Kidney (tissue), 14 donors: Measurements from ENCODE around the gene TNFAIP8. TPM values are rescaled to one million over a fixed set of nuclear protein-coding genes. Genes with fewer than 3 reads are reported as not detected.

Experiments
- DNase-seq, 5 donors: peaks; one replicate each; pipeline ENCODE4 v3.0.0-alpha.2; 2013 to 2020
- FAIRE-seq: peaks from 2 replicates; lab custom pipeline; 2012; peaks lifted over from hg19 to GRCh38; lab: Jason Lieb, UNC
- H3K27ac ChIP-seq, 2 donors: one replicate each; pipeline ENCODE4 v1.7.0; 2013; ENCODE audit warnings: low read depth in 2 of 2, low read length in 2 of 2, inconsistent platforms in 1 of 2
- H3K27me3 ChIP-seq: one replicate; pipeline ENCODE4 v1.7.1; 2013; ENCODE audit warnings: low read length, inconsistent platforms; ENCODE audit not compliant: control insufficient read depth, insufficient read depth
- H3K36me3 ChIP-seq, 3 donors: one replicate each; pipeline versions ENCODE4 v1.7.0 to v1.7.1; 2013; ENCODE audit warnings: low read length in 3 of 3, control low read depth in 1 of 3, inconsistent platforms in 1 of 3; ENCODE audit not compliant: insufficient read depth in 3 of 3, control insufficient read depth in 2 of 3
- H3K4me1 ChIP-seq, 3 donors: one replicate each; pipeline versions ENCODE4 v1.7.0 to v1.7.1; 2013; ENCODE audit warnings: low read length in 3 of 3, inconsistent platforms in 1 of 3, low read depth in 1 of 3; ENCODE audit not compliant: control insufficient read depth in 2 of 3, insufficient read depth in 2 of 3
- H3K4me3 ChIP-seq, 3 donors: one replicate each; pipeline versions ENCODE4 v1.7.0 to v1.8.1; 2013; ENCODE audit warnings: low read length in 3 of 3, control low read depth in 1 of 3, inconsistent platforms in 1 of 3
- H3K9ac ChIP-seq, 3 donors: one replicate each; pipeline versions ENCODE4 v1.7.0 to v1.7.1; 2013; ENCODE audit warnings: low read length in 3 of 3, control low read depth in 1 of 3, inconsistent platforms in 1 of 3
- H3K9me3 ChIP-seq, 3 donors: one replicate each; pipeline versions ENCODE4 v1.7.0 to v1.7.1; 2013; ENCODE audit warnings: low read length in 3 of 3, control low read depth in 1 of 3, inconsistent platforms in 1 of 3; ENCODE audit not compliant: control insufficient read depth in 2 of 3, insufficient read depth in 1 of 3
- CTCF ChIP-seq: IDR thresholded peaks from 3 replicates; pipeline ENCODE4 v1.5.1; 2012; ENCODE audit warnings: mild to moderate bottlenecking, moderate library complexity, borderline replicate concordance; ENCODE audit not compliant: insufficient read depth; ENCODE audit errors: extremely low read depth
- intact Hi-C: fragments of 100-400 bp; cut with DNase I; formaldehyde crosslinking; loops from one replicate; pipeline ENCODE4 v1.11.1; 2022
- polyA plus RNA-seq: library from polyadenylated mRNA; stranded (reverse); fragments of 350-450 nt; fragmentation: Illumina TruSeq; extraction: RNeasy Lipid Tissue Mini Kit (QIAGEN cat#74804); gene quantifications from one replicate; pipeline ENCODE4 v1.2.3, GENCODE V29; 2014; ENCODE audit warnings: low read depth, low replicate concordance; ENCODE audit not compliant: insufficient read depth
- total RNA-seq: library from RNA; stranded (reverse); fragmentation: NEBNext Ultra II Directional; extraction: Animal tissue kit (Norgen Biotek cat#: 25700); gene quantifications from one replicate; pipeline ENCODE4 v1.2.1, GENCODE V29; 2021
- donor health status: control.
- donor health status: control.
- donor health status: control.
- donor health status: control.
- donor health status: control.
- donor health status: DM: yes; HTN: yes; CAD: no.
- donor health status: Normal renal cell carcinoma (clear cell type).

Gene TNFAIP8
- total and polyA plus RNA-seq, 2 donors from 2014 or later: 13.3 to 41.5 TPM

GRCh38 chr5:119335261-119335677 is 20.6 kb upstream of the TNFAIP8 start:
- Histone ChIP-seq H3K4me3 (no peak overlapping the region), H3K27ac (no peak overlapping the region), H3K9ac (no peak overlapping the region), H3K9me3 (no peaks in the 10 kb centered on the region), H3K36me3 (no peaks in the 10 kb centered on the region), H3K4me1 (peaks cover 0 to 10% (median 4%) of the 10 kb centered on the region in 3 donors), H3K27me3 (no peaks in the 10 kb centered on the region)
- intact Hi-C loops: no loop called here
- TF ChIP-seq CTCF: no peak
- DNase-seq (no peak), FAIRE-seq (no peak)

- no peak for TF ChIP-seq CTCF
- Histone ChIP-seq H3K4me1 (peaks cover 0 to 10% (median 4%) of the 10 kb centered on the region in 3 donors), H3K9ac (no peak overlapping the region), H3K27ac (no peak overlapping the region), H3K4me3 (no peak overlapping the region), H3K27me3 (no peaks in the 10 kb centered on the region), H3K9me3 (no peaks in the 10 kb centered on the region), H3K36me3 (no peaks in the 10 kb centered on the region)
- DNase-seq: no peak
- intact Hi-C loops: no loop called here
- FAIRE-seq: no peak
Observed at GRCh38 chr5:119336262-119336661, 19.6 kb upstream of the TNFAIP8 start.

GRCh38 chr5:119336845-119337580 is 18.8 kb upstream of the TNFAIP8 start:
- H3K27me3 ChIP-seq: no peaks in the 10 kb centered on the region
- peaks cover 0 to 10% (median 4%) of the 10 kb centered on the region in 3 donors for H3K4me1 ChIP-seq
- H3K9me3 ChIP-seq: no peaks in the 10 kb centered on the region
- peak overlapping the region in 1 of 2 donors; percentile 6 for H3K27ac ChIP-seq
- intact Hi-C loops: no loop called here
- DNase-seq (no peak), FAIRE-seq (no peak)
- no peak overlapping the region for H3K4me3 ChIP-seq
- H3K36me3 ChIP-seq: no peaks in the 10 kb centered on the region
- TF ChIP-seq CTCF: no peak
- no peak overlapping the region for H3K9ac ChIP-seq
